ENCODE data around the gene RASA4B. TPM values are rescaled to one million over a fixed set of nuclear protein-coding genes. Genes with fewer than 3 reads are reported as not detected.
"Not testable (repeated sequence)": the region's sequence is repeated elsewhere in the genome, so short reads cannot be mapped to it uniquely, and the experiment has no call there.

The RASA4B gene
- total RNA-seq (2014; rRNA removed; shearing (Covaris generic)): 0.84 TPM in 1 of 2 replicates, not detected in the other

- not testable (repeated sequence) for DNase-seq (ENCODE audit: low read depth)
Observed at GRCh38 chr7:102517550-102518147, at the start of gene RASA4B. Gene RASA4B (minus strand): TSS chr7:102517777. CDS start chr7:102517710, 67 bp downstream.

GRCh38 chr7:102550808-102551422 is 33.3 kb upstream of the RASA4B start, which contains the start of gene SPDYE2:
Gene SPDYE2 (plus strand): TSS chr7:102551226. CDS start chr7:102553256, 2,030 bp downstream.
- not testable (repeated sequence) for DNase-seq (ENCODE audit: low read depth)

GRCh38 chr7:102546353-102546752 is 28.8 kb upstream of the RASA4B start:
- DNase-seq (ENCODE audit: low read depth): not testable (repeated sequence)

GRCh38 chr7:102545288-102545687 is 27.7 kb upstream of the RASA4B start:
- DNase-seq (ENCODE audit: low read depth): not testable (repeated sequence)

GRCh38 chr7:102544372-102544771 is 26.8 kb upstream of the RASA4B start:
- DNase-seq (ENCODE audit: low read depth): not testable (repeated sequence)

- not testable (repeated sequence) for DNase-seq (ENCODE audit: low read depth)
Observed at GRCh38 chr7:102543596-102543995, 26.0 kb upstream of the RASA4B start, which contains the start of gene UPK3BL2. Gene UPK3BL2 (minus strand): TSS chr7:102543696. CDS start chr7:102543636, 60 bp downstream.

GRCh38 chr7:102542771-102543170 is 25.2 kb upstream of the RASA4B start:
- DNase-seq (ENCODE audit: low read depth): not testable (repeated sequence)

GRCh38 chr7:102542083-102542482 is 24.5 kb upstream of the RASA4B start:
- DNase-seq (ENCODE audit: low read depth): not testable (repeated sequence)

- not testable (repeated sequence) for DNase-seq (ENCODE audit: low read depth)
Observed at GRCh38 chr7:102540604-102541003, 23.0 kb upstream of the RASA4B start.

GRCh38 chr7:102535062-102535615 is 17.6 kb upstream of the RASA4B start:
- not testable (repeated sequence) for DNase-seq (ENCODE audit: low read depth)

- DNase-seq (ENCODE audit: low read depth): not testable (repeated sequence)
Observed at GRCh38 chr7:102532127-102532526, 14.6 kb upstream of the RASA4B start.

- not testable (repeated sequence) for DNase-seq (ENCODE audit: low read depth)
Observed at GRCh38 chr7:102531583-102531982, 14.0 kb upstream of the RASA4B start.

- DNase-seq (ENCODE audit: low read depth): not testable (repeated sequence)
Observed at GRCh38 chr7:102527822-102528793, 10.5 kb upstream of the RASA4B start.

GRCh38 chr7:102527182-102527581 is 9.6 kb upstream of the RASA4B start:
- not testable (repeated sequence) for DNase-seq (ENCODE audit: low read depth)

- DNase-seq (ENCODE audit: low read depth): not testable (repeated sequence)
Observed at GRCh38 chr7:102524803-102525202, 7.2 kb upstream of the RASA4B start.

GRCh38 chr7:102520797-102521196 is 3.2 kb upstream of the RASA4B start:
- not testable (repeated sequence) for DNase-seq (ENCODE audit: low read depth)

- DNase-seq (ENCODE audit: low read depth): not testable (repeated sequence)
Observed at GRCh38 chr7:102516951-102517350, 626 bp downstream of the RASA4B start.

GRCh38 chr7:102515889-102516288 is 1.7 kb downstream of the RASA4B start:
- not testable (repeated sequence) for DNase-seq (ENCODE audit: low read depth)

GRCh38 chr7:102514881-102515721 is 2.5 kb downstream of the RASA4B start:
- not testable (repeated sequence) for DNase-seq (ENCODE audit: low read depth)

- DNase-seq (ENCODE audit: low read depth): peak; percentile 49
Observed at GRCh38 chr7:102512642-102513221, 4.8 kb downstream of the RASA4B start.

Data from M059J (cell line).